ENCODE data around the gene PPP1R16B.
A peak's percentile ranks its signal among the peaks of the same experiment; 100 is the strongest.

Gene PPP1R16B

DNA sequence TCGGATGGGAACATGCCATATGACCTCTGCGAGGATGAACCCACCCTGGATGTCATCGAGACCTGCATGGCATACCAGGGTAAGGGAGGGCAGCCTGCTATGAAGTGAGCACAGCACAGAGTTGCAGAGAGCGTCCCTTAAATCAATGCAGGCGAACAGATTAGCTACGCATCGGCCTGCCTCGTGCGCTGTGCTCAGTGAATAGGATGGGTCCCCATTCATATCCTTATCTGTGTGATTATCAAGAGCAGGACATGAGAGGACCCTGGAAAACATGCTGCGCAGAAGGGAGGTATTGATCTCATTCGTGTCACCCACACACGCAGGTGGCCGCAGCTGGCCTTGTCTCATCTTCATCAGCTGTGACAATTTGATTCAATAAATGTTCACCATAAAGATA lies 95.1 kb downstream of the PPP1R16B start:
- H3K27ac Mint-ChIP-seq: no peak overlapping the region
- H3K4me1 Mint-ChIP-seq: no peaks in the 10 kb centered on the region
- no peaks in the 10 kb centered on the region for H3K27me3 Mint-ChIP-seq
- ATAC-seq: no peak
- H3K4me3 Mint-ChIP-seq: no peak overlapping the region
- no peak for DNase-seq
- peaks cover 7 to 9% of the 10 kb centered on the region in 2 donors for H3K9me3 Mint-ChIP-seq

- ATAC-seq (no peak), DNase-seq (no peak)
- Mint-ChIP-seq H3K9me3 (peaks cover 7 to 9% of the 10 kb centered on the region in 2 donors), H3K4me1 (no peaks in the 10 kb centered on the region), H3K27me3 (no peaks in the 10 kb centered on the region), H3K27ac (no peak overlapping the region), H3K4me3 (no peak overlapping the region)
Measured at GRCh38 chr20:38902601-38903000, 97.1 kb downstream of the PPP1R16B start.

GRCh38 chr20:38903335-38903734 lies 97.8 kb downstream of the PPP1R16B start:
- Mint-ChIP-seq H3K27me3 (no peaks in the 10 kb centered on the region), H3K27ac (no peak overlapping the region)

DNA sequence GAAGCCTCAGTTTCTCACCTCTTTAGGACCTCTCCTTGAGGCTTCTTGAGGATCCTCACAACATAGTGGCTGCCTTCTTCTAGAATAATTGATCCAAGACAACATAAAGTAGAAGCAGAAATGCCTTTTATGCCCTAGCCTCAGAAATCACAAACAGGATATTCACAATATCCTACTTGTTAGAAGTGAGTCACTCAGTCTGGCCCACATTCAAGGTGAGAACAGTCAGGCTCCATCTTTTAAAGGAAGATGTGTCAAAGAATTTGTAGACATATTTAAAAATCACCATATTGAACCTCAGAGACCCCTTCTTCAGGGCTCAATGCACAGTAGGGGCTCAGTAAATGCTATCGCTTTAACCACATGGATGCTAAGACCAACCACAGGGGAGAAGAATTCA lies 99.9 kb downstream of the PPP1R16B start:
- Mint-ChIP-seq H3K9me3 (peaks cover 7 to 9% of the 10 kb centered on the region in 2 donors), H3K27ac (no peak overlapping the region), H3K27me3 (no peaks in the 10 kb centered on the region), H3K4me1 (no peaks in the 10 kb centered on the region), H3K4me3 (no peak overlapping the region)
- DNase-seq: no peak
- no peak for ATAC-seq

More at GRCh38 chr20:38903335-38903734, 97.8 kb downstream of the PPP1R16B start:
- Mint-ChIP-seq H3K4me3 (no peak overlapping the region), H3K4me1 (no peaks in the 10 kb centered on the region), H3K9me3 (peaks cover 7 to 9% of the 10 kb centered on the region in 2 donors)
- DNase-seq (no peak), ATAC-seq (no peak)

DNA sequence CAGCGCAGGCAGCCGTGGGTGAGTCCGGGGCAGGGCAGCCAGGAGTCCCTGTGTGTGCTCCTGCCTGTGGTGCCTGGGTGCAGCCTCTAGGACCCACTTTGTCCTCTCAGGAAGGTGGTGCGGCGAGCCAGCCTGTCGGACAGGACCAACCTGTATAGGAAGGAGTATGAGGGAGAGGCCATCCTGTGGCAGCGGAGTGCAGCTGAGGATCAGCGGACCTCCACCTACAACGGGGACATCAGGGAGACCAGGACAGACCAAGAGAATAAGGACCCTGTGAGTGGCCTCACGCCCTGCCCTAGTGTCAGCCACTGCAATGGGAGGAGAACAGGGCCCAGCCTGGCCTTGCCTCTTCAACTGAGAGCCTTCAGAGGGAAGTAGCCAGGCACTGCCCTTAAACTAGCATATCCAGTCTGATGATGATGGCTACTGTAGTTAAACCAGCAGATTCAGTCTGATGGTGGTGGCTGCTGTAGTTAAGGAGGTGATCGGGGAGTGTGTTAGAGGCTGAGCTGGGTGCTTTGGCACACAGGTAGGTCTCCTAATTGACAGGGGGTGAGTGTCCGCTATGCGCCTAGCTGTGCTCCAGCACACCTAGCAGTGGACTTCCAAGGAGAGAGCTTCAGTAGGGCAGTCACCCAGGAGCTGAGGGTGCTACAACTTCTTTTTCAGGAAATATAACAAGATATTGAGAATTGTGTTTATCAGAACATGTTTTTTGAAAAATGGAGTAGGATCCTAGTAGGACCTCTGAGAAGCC lies 102.6 kb downstream of the PPP1R16B start:
- no peaks in the 10 kb centered on the region for H3K27me3 Mint-ChIP-seq
- no peak overlapping the region for H3K4me3 Mint-ChIP-seq
- DNase-seq (no peak), ATAC-seq (no peak)
- H3K9me3 Mint-ChIP-seq: peaks cover 7 to 9% of the 10 kb centered on the region in 2 donors
- peak overlapping the region in 1 of 2 donors; percentile 79 for H3K27ac Mint-ChIP-seq
- H3K4me1 Mint-ChIP-seq: no peaks in the 10 kb centered on the region

DNA sequence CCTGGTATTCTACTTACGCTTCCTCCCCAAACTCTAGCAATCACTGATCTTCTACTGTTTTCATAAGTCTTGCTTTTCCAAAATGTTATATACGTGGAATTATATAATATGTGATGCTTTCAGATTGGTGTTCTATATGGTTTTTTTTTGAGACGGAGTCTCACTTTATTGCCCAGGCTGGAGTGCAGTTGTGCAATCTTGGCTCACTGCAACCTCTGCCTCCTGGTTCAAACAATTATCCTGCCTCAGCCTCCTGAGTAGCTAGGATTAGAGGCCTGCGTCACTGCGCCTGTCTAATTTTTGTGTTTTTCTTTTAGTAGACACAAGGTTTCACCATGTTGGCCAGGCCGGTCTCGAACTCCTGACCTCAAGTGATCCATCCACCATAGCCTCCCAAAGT lies 109.9 kb downstream of the PPP1R16B start:
- Mint-ChIP-seq H3K9me3 (no peaks in the 10 kb centered on the region), H3K4me3 (no peak overlapping the region), H3K27me3 (no peaks in the 10 kb centered on the region), H3K4me1 (no peaks in the 10 kb centered on the region), H3K27ac (no peak overlapping the region)
- no peak for ATAC-seq
- no peak for DNase-seq

DNA sequence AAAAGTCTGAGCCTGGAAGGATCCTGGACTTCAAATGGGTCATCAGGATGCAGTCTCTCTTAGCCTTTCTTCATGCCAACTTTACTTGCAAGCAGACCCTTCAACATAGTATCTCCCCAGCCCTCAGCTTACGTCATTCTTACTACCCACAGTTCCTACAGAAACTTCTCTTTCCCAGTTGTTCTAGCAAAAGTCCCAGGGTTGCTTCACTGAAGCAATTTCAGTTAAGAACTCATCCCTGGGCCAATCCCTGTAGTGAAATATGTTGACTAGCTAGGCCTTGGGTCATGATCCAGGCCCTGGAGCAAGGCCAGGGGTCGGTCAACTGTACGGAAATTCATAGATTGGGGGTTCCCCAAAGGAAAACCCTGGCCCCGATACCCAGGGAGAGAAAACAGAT lies 112.2 kb downstream of the PPP1R16B start:
- Mint-ChIP-seq H3K27me3 (no peaks in the 10 kb centered on the region), H3K4me3 (no peak overlapping the region), H3K27ac (no peak overlapping the region)

GRCh38 chr20:38918172-38918571 lies 112.7 kb downstream of the PPP1R16B start:
- no peak overlapping the region for H3K27ac Mint-ChIP-seq
- no peaks in the 10 kb centered on the region for H3K9me3 Mint-ChIP-seq
- no peaks in the 10 kb centered on the region for H3K27me3 Mint-ChIP-seq
- H3K4me3 Mint-ChIP-seq: no peak overlapping the region
- DNase-seq (no peak), ATAC-seq (no peak)
- no peaks in the 10 kb centered on the region for H3K4me1 Mint-ChIP-seq

More for the DNA sequence above, 112.2 kb downstream of the PPP1R16B start:
- ATAC-seq (no peak), DNase-seq (no peak)
- Mint-ChIP-seq H3K9me3 (no peaks in the 10 kb centered on the region), H3K4me1 (no peaks in the 10 kb centered on the region)

DNA sequence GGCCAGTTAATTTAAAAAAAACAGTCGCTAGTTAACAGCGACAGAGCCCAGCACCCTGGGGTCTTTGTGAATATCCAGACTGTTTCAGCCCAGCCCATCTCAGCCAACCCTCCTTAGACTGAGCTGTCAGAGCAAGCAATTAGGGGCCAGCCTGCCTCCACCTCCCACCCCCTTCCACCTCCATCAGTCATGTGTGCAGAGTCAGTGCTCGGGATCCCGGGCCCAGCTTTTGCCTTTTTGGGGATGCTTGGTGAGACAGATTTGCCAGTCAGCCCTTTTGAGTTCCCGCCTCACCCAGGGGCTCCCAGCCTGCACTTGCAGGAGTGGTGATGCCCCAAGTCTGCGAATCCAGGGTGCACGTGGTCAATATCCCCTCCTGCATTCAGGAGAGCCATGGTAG lies 114.2 kb downstream of the PPP1R16B start:
- no peaks in the 10 kb centered on the region for H3K9me3 Mint-ChIP-seq

DNA sequence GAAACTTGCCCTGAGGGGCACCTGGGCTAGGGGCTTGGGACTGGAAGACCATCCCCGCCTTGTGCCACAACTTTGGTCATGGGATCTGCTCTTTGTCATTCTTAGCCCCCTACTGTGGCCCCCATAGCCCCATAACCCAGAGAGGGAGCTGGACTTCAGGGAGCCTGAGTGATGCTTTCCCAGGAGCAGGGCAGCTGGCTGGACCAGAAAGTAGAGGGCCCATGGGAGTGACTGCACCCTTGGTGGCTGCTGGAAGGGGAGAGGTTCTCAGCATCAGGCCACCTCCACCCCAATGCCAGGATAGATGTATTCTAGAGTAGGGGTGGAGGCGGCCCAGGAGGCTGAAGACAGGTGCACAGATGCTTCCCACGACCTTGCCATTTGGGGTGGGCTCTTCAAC lies 114.9 kb downstream of the PPP1R16B start:
- H3K4me3 Mint-ChIP-seq: no peak overlapping the region
- no peaks in the 10 kb centered on the region for H3K9me3 Mint-ChIP-seq
- DNase-seq: no peak
- H3K27ac Mint-ChIP-seq: peak overlapping the region in 1 of 2 donors; percentile 27
- no peak for ATAC-seq
- H3K27me3 Mint-ChIP-seq: no peaks in the 10 kb centered on the region
- H3K4me1 Mint-ChIP-seq: peaks cover under 1% of the 10 kb centered on the region

More for the DNA sequence above, 114.2 kb downstream of the PPP1R16B start:
- Mint-ChIP-seq H3K27me3 (no peaks in the 10 kb centered on the region), H3K27ac (peak overlapping the region in 1 of 2 donors; percentile 63), H3K4me3 (no peak overlapping the region), H3K4me1 (no peaks in the 10 kb centered on the region)
- ATAC-seq (no peak), DNase-seq (no peak)

- no peak overlapping the region for H3K4me3 Mint-ChIP-seq
- no peaks in the 10 kb centered on the region for H3K9me3 Mint-ChIP-seq
- no peak for DNase-seq
- H3K27me3 Mint-ChIP-seq: no peaks in the 10 kb centered on the region
- ATAC-seq: no peak
- peak overlapping the region in 1 of 2 donors; percentile 27 for H3K27ac Mint-ChIP-seq
- H3K4me1 Mint-ChIP-seq: peaks cover 5% of the 10 kb centered on the region
Measured at GRCh38 chr20:38920851-38921250, 115.4 kb downstream of the PPP1R16B start.

GRCh38 chr20:38924718-38925117 lies 119.2 kb downstream of the PPP1R16B start:
- Mint-ChIP-seq H3K27ac (no peak overlapping the region), H3K9me3 (no peaks in the 10 kb centered on the region), H3K4me1 (peaks cover 30% of the 10 kb centered on the region), H3K4me3 (no peak overlapping the region), H3K27me3 (no peaks in the 10 kb centered on the region)
- ATAC-seq (no peak), DNase-seq (no peak)

DNA sequence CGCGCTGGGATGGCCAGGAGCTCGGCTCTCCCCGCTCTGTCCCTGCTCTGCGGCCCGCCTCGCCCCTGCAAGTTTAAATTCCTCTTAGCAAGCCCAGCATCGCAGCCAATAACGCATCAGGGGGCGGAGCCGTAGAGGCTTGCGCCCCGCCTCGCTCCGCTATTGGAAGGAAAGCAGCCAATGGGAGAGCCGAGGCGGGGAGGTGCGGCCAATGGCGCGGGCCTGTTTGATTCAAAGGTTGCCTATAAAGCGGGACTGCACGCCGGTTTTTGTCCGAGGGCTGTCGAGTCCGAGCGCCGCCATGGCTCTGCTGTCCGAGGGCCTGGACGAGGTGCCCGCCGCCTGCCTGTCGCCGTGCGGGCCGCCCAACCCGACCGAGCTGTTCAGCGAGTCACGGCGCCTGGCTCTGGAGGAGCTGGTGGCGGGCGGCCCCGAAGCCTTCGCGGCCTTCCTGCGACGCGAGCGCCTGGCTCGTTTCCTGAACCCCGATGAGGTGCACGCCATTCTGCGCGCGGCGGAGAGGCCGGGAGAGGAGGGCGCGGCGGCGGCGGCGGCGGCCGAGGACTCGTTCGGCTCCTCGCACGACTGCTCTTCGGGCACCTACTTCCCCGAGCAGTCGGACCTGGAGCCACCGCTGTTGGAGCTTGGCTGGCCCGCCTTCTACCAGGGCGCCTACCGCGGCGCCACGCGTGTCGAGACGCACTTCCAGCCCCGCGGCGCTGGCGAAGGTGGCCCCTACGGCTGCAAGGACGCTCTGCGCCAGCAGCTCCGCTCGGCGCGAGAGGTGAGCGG lies 120.8 kb downstream of the PPP1R16B start, which contains the start of gene FAM83D:
TSS of gene FAM83D (plus strand) at position 276 of the 792 bp plus-strand sequence. CDS start at position 302, 26 bp downstream.
- H3K4me1 Mint-ChIP-seq: peaks cover 35% of the 10 kb centered on the region
- no peaks in the 10 kb centered on the region for H3K27me3 Mint-ChIP-seq
- peak within 1 kb of the TSS; percentile 80 to 95 for H3K27ac Mint-ChIP-seq
- H3K9me3 Mint-ChIP-seq: no peaks in the 10 kb centered on the region
- H3K4me3 Mint-ChIP-seq: peak within 1 kb of the TSS; percentile 85 to 86
- ATAC-seq: peak; percentile 96
- peak; percentile 97 to 98 for DNase-seq

DNA sequence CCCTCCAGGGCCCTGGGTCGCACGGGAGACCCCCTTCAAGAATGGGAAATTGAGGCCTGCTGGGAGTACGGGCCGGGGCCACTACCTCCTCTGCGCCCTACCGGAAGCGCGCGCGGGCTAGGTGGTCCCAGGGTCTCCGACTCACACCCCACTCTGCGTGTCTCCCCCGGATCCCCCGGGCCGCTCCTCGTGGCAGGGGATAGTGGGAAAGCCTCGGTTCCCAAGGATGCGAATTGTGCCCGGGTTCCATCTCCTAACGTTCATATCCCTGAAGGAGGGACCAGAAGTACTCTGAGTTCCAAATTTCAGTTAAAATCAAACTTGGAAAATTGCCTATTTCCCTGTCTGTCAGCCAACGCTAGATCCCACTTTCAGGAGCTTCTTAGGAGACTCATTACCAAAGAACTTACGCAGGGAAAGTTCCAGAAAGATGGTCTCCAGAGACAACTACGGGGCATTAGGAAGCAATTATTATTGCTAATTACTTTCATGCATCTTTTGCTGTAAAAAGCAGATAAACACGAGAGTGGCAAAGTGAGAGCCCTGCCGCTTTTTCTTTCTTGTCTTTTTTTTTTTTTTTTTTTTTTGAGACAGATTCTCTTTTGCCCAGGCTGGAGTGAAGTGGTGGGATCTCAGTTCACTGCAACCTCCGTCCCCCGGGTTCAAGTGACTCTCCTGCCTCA lies 121.6 kb downstream of the PPP1R16B start:
- Mint-ChIP-seq H3K4me3 (peak overlapping the region; percentile 85 to 86), H3K27ac (peak overlapping the region; percentile 70 to 95), H3K9me3 (no peaks in the 10 kb centered on the region), H3K4me1 (peaks cover 35% of the 10 kb centered on the region), H3K27me3 (no peaks in the 10 kb centered on the region)
- ATAC-seq (peak; percentile 15), DNase-seq (peak in 1 of 2 donors; percentile 27)

- H3K4me1 Mint-ChIP-seq: peaks cover 35% of the 10 kb centered on the region
- peak overlapping the region; percentile 70 to 95 for H3K27ac Mint-ChIP-seq
Measured at GRCh38 chr20:38927902-38928578, 122.5 kb downstream of the PPP1R16B start.

More at GRCh38 chr20:38927902-38928578, 122.5 kb downstream of the PPP1R16B start:
- DNase-seq (no peak), ATAC-seq (no peak)
- Mint-ChIP-seq H3K9me3 (no peaks in the 10 kb centered on the region), H3K4me3 (peak overlapping the region; percentile 85 to 86), H3K27me3 (no peaks in the 10 kb centered on the region)
